ENCODE results near the gene CLSTN1. TPM values are rescaled to one million over a fixed set of nuclear protein-coding genes. Genes with fewer than 3 reads are reported as not detected.
A peak's percentile ranks its signal among the peaks of the same experiment; 100 is the strongest.

CLSTN1 gene
- total RNA-seq, 2 experiments from 2014 or later, result 29.3 to 29.9 TPM

DNA sequence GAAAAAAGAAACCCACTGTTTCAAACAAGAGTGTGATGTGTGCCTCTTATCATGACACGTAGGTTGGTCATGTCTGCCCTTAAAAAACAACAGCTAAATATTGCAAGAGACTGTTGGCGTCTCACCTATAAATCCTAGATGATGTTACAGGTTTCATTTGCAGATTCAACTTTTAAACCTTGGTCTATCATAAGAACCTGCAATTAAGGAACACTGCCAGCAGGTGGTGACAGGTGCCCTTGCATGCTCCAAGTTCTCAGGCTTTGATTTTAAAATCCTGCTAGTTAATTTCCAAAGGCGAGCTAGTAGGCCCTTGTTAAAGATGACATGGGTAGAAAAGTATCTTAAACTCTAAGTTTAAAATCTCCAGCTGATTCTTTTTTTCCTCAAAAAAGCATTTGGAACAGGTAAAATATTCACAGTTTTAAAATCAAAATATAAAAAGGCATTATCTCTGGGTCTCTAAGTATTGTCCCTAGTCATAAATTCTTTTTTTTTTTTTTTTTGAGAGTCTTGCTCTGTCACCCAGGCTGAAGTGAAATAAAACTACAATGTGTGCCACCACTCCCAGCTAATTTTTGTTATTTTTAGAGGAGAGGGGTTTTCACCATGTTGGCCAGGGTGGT is 39.1 kb downstream of the CLSTN1 start:
- ChIA-PET POLR2A (interaction anchor here (0.6 to 1.7 kb wide), 8 partner anchors 9 to 402 kb away, joined by 3 to 6 read pairs (median 4); no protein-coding TSS in a partner anchor), CTCF (interaction anchor here (0.6 to 8.2 kb wide), 53 partner anchors 9 to 641 kb away, joined by 3 to 273 read pairs (median 4); partner anchors contain the start of genes CLSTN1, LZIC and NMNAT1)
- intact Hi-C loops (cut with micrococcal nuclease), result loop anchor here (1.0 kb wide), 1 partner anchor 83 kb away; no protein-coding TSS in a partner anchor
- TF ChIP-seq, protein P1, sequence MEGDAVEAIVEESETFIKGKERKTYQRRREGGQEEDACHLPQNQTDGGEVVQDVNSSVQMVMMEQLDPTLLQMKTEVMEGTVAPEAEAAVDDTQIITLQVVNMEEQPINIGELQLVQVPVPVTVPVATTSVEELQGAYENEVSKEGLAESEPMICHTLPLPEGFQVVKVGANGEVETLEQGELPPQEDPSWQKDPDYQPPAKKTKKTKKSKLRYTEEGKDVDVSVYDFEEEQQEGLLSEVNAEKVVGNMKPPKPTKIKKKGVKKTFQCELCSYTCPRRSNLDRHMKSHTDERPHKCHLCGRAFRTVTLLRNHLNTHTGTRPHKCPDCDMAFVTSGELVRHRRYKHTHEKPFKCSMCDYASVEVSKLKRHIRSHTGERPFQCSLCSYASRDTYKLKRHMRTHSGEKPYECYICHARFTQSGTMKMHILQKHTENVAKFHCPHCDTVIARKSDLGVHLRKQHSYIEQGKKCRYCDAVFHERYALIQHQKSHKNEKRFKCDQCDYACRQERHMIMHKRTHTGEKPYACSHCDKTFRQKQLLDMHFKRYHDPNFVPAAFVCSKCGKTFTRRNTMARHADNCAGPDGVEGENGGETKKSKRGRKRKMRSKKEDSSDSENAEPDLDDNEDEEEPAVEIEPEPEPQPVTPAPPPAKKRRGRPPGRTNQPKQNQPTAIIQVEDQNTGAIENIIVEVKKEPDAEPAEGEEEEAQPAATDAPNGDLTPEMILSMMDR (IDR thresholded peaks at IDR 0.05), result peak; percentile 91
- ATAC-seq, result peak; percentile 47
- Mint-ChIP-seq H3K27ac (no peak overlapping the region), H3K4me3 (no peak overlapping the region), H3K27me3 (no peaks in the 10 kb centered on the region), H3K36me3 (ENCODE audit: low read depth) (peaks cover 3% of the 10 kb centered on the region), H3K9me3 (no peaks in the 10 kb centered on the region), H3K4me1 (ENCODE audit: low read depth) (peaks cover 28% of the 10 kb centered on the region)
- peak; percentile 81 for DNase-seq

DNA sequence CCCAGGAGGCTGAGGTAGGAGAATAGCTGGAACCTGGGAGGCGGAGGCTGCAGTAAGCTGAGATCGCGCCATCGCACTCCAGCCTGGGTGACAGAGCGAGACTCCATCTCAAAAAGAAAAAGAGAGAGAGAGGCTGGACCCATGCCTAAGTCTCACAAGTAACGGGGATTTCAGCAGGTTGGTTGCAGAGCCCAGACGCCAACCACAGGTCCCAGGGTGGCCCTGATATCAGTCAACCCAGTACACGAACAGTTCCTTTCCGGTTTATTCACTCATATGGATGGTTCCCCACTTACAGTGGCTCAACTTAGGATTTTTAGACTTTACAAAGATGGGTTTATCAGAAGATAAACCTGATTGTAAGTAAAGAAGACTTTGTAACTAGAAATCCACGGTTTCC is 40.9 kb downstream of the CLSTN1 start:
- ATAC-seq, result no peak
- DNase-seq, result no peak
- intact Hi-C loops (cut with micrococcal nuclease), result no loop called here
- ChIA-PET POLR2A (no interaction called here), CTCF (interaction anchor here (1.4 to 8.2 kb wide), 4 partner anchors 22 to 87 kb away, joined by 3 to 273 read pairs (median 10); no protein-coding TSS in a partner anchor)
- no peak overlapping the region for H3K4me3 Mint-ChIP-seq
- no peaks in the 10 kb centered on the region for H3K27me3 Mint-ChIP-seq
- H3K4me1 Mint-ChIP-seq (ENCODE audit: low read depth), result peaks cover 20% of the 10 kb centered on the region
- no peaks in the 10 kb centered on the region for H3K9me3 Mint-ChIP-seq
- no peaks in the 10 kb centered on the region for H3K36me3 Mint-ChIP-seq (ENCODE audit: low read depth)
- TF ChIP-seq, protein P1 (IDR thresholded peaks at IDR 0.05), result no peak
- no peak overlapping the region for H3K27ac Mint-ChIP-seq

DNA sequence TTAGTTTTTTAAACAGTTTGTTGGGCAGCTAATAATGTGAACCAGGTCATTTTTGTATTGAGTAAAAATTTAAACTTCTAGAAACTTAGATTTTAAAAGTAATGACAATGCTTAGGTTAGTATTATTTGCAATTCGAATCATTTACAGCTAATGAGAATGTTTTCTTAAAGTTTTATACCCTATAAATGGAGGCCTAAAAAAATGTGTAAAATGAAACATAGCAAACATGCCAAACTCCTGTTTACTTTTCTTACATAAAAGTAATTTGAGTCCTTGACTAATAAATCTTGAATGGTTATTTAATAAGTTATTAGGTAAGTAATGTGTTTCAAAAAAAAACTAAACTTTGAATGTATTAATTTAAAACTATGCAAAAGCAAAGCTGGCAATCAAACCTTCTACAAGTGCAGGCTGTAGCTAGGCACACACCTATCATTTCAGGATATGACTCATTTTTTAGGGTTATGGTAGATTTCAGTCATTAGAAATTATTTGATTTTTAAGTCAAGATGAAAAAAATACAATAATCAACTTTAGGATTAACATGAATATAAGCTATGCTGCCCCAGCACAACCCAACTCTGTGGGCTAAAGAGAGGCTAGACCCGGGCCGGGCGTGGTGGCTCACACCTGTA is 41.5 kb downstream of the CLSTN1 start:
- ChIA-PET CTCF (interaction anchor here (1.3 to 8.2 kb wide), 4 partner anchors 46 to 87 kb away, joined by 3 to 273 read pairs (median 4); no protein-coding TSS in a partner anchor), POLR2A (no interaction called here)
- ATAC-seq (no peak), DNase-seq (no peak)
- H3K4me3 Mint-ChIP-seq, result no peak overlapping the region
- H3K9me3 Mint-ChIP-seq, result no peaks in the 10 kb centered on the region
- no peaks in the 10 kb centered on the region for H3K27me3 Mint-ChIP-seq
- no peak overlapping the region for H3K27ac Mint-ChIP-seq
- TF ChIP-seq, protein P1 (IDR thresholded peaks at IDR 0.05), result no peak
- H3K4me1 Mint-ChIP-seq (ENCODE audit: low read depth), result peaks cover 17% of the 10 kb centered on the region
- H3K36me3 Mint-ChIP-seq (ENCODE audit: low read depth), result no peaks in the 10 kb centered on the region
- intact Hi-C loops (cut with micrococcal nuclease), result no loop called here

- ChIA-PET POLR2A (no interaction called here), CTCF (interaction anchor here (1.4 to 8.2 kb wide), 2 partner anchors 83 to 89 kb away, joined by 4 to 273 read pairs; no protein-coding TSS in a partner anchor)
- peaks cover 18% of the 10 kb centered on the region for H3K4me1 Mint-ChIP-seq (ENCODE audit: low read depth)
- DNase-seq (no peak), ATAC-seq (no peak)
- no peaks in the 10 kb centered on the region for H3K9me3 Mint-ChIP-seq
- no peak overlapping the region for H3K4me3 Mint-ChIP-seq
- no peaks in the 10 kb centered on the region for H3K27me3 Mint-ChIP-seq
- H3K27ac Mint-ChIP-seq, result no peak overlapping the region
- no peaks in the 10 kb centered on the region for H3K36me3 Mint-ChIP-seq (ENCODE audit: low read depth)
- intact Hi-C loops (cut with micrococcal nuclease), result no loop called here
- TF ChIP-seq, protein P1 (IDR thresholded peaks at IDR 0.05), result no peak
Observed at GRCh38 chr1:9780554-9781110, 43.1 kb downstream of the CLSTN1 start.

All from activated CD8-positive, alpha-beta T cell treated with anti-CD3 and anti-CD28 coated beads for 36 hours (primary cell).